Endothelial cell of umbilical vein (primary cell): ENCODE results near the gene LRP1B. TPM values are rescaled to one million over a fixed set of nuclear protein-coding genes. Genes with fewer than 3 reads are reported as not detected.

Experiments used
- BruUV-seq: library from RNA; stranded (reverse); fragments of 400-500 nt; replicated peaks from 2 replicates; lab custom pipeline; 2021; lab: Mats Ljungman, UMichigan
- CTCF ChIA-PET: fragments of 300-600, 350-600 bp; sonication (Branson Sonifier 250); formaldehyde crosslinking; loops from one replicate; lab custom pipeline; 2021; ENCODE audit warnings: antibody characterized with exemption, inconsistent platforms; lab: Charles Lee
- POLR2A ChIA-PET: fragments of 300-600, 350-600 bp; sonication (Branson Sonifier 250); formaldehyde crosslinking; loops from one replicate; lab custom pipeline; 2021; ENCODE audit warnings: antibody characterized with exemption, inconsistent platforms; lab: Charles Lee
- DNase-seq: peaks from one replicate; pipeline ENCODE4 v3.0.0-alpha.2; 2011; ENCODE audit warnings: low read depth, low spot score
- FAIRE-seq: peaks from 2 replicates; lab custom pipeline; 2011; peaks lifted over from hg19 to GRCh38; lab: Jason Lieb, UNC
- H2AFZ ChIP-seq: 2 replicates; pipeline ENCODE4 v1.6.0; 2012; ENCODE audit warnings: low read depth, low read length, control low read depth, inconsistent platforms
- H3K27ac ChIP-seq: 2 replicates; pipeline ENCODE4 v1.5.1; 2011; ENCODE audit warnings: low read depth, mild to moderate bottlenecking, control low read depth, low read length, moderate library complexity; ENCODE audit not compliant: insufficient read depth
- H3K27me3 ChIP-seq, 2 experiments: 2 replicates each; pipeline versions ENCODE4 v1.6.0 to v1.6.1; 2011; ENCODE audit warnings: low read length in 2 of 2, mixed read lengths in 1 of 2; ENCODE audit not compliant: control insufficient read depth in 2 of 2, insufficient read depth in 2 of 2
- H3K36me3 ChIP-seq, 2 experiments: 2 replicates in 1 of 2; 3 replicates in 1 of 2; pipeline ENCODE4 v1.5.1; 2011; ENCODE audit warnings: low read length in 2 of 2, mild to moderate bottlenecking in 1 of 2, moderate library complexity in 1 of 2; ENCODE audit not compliant: control insufficient read depth in 2 of 2, insufficient read depth in 2 of 2; ENCODE audit errors: extremely low read depth in 1 of 2
- H3K4me1 ChIP-seq: 3 replicates; pipeline ENCODE4 v1.5.1; 2011; ENCODE audit warnings: mild to moderate bottlenecking, low read length; ENCODE audit not compliant: control insufficient read depth, insufficient read depth; ENCODE audit errors: extremely low read depth
- H3K4me2 ChIP-seq: 2 replicates; pipeline ENCODE4 v1.6.1; 2011; ENCODE audit warnings: low read length, control low read depth, mixed read lengths; ENCODE audit not compliant: insufficient read depth
- H3K4me3 ChIP-seq, 3 experiments: fragments of 200-600 bp in 1 of 3; sonication (generic), shearing (Covaris generic) in 1 of 3; replicated peaks in 1 of 3; 2 replicates each; pipeline ENCODE4 v1.5.1; 2011 to 2016; ENCODE audit warnings: control low read depth in 3 of 3, low read length in 3 of 3, mild to moderate bottlenecking in 2 of 3, inconsistent platforms in 1 of 3, low read depth in 1 of 3, moderate library complexity in 1 of 3; ENCODE audit not compliant: insufficient read depth in 1 of 3
- H3K79me2 ChIP-seq: 2 replicates; pipeline ENCODE4 v1.6.0; 2012; ENCODE audit warnings: low read length, inconsistent platforms; ENCODE audit not compliant: control insufficient read depth, insufficient read depth
- H3K9ac ChIP-seq: replicated peaks from 2 replicates; pipeline ENCODE3; 2011; ENCODE audit warnings: low read length, control low read depth; ENCODE audit not compliant: insufficient read depth; ENCODE audit errors: extremely low read depth
- H3K9me1 ChIP-seq: replicated peaks from 3 replicates; pipeline ENCODE4 v1.6.0; 2011; ENCODE audit warnings: mild to moderate bottlenecking, low read length; ENCODE audit not compliant: control insufficient read depth, insufficient read depth; ENCODE audit errors: extremely low read depth
- H3K9me3 ChIP-seq: replicated peaks from 2 replicates; pipeline ENCODE4 v1.5.1; 2012; ENCODE audit warnings: low read length, inconsistent platforms; ENCODE audit not compliant: control insufficient read depth, insufficient read depth
- H4K20me1 ChIP-seq: replicated peaks from 2 replicates; pipeline ENCODE3; 2011; ENCODE audit warnings: mild to moderate bottlenecking, low read length; ENCODE audit not compliant: control insufficient read depth, insufficient read depth; ENCODE audit errors: extremely low read depth
- FOS ChIP-seq: IDR thresholded peaks from 2 replicates; pipeline ENCODE4 v1.6.1; 2011; ENCODE audit warnings: mild to moderate bottlenecking, low read length, moderate library complexity, borderline replicate concordance; ENCODE audit not compliant: insufficient read depth
- JUN ChIP-seq: IDR thresholded peaks from 2 replicates; pipeline ENCODE4 v1.6.1; 2011; ENCODE audit warnings: borderline replicate concordance, low read depth; ENCODE audit not compliant: insufficient read length, insufficient read depth
- MYC ChIP-seq: IDR thresholded peaks from one replicate; pipeline ENCODE4 v1.6.1; 2011; ENCODE audit warnings: mild to moderate bottlenecking, low read depth, low read length
- POLR2A ChIP-seq: IDR thresholded peaks from 2 replicates; pipeline ENCODE4 v1.6.1; 2012; ENCODE audit warnings: low read depth, mild to moderate bottlenecking, control low read depth, low read length
- dilution Hi-C: fragments of 300-500 bp; cut with MboI; formaldehyde crosslinking; loops from one replicate; pipeline ENCODE4 v1.15.0; 2019; ENCODE audit warnings: low sequenced_read_pairs; ENCODE audit not compliant: extremely low pct_ligation_motif_present
- intact Hi-C: fragments of 100-400 bp; cut with micrococcal nuclease; formaldehyde crosslinking; loops from one replicate; pipeline ENCODE4 v1.10.0; 2022
- polyA plus RNA-seq, 4 experiments: library from polyadenylated mRNA; depleted of rRNA in 3 of 4; stranded (reverse) in 3 of 4; unstranded in 1 of 4; fragments of >200 nt; gene quantifications; 2 replicates each; pipeline versions ENCODE4 v1.2.1 to v1.2.3, GENCODE V29; 2011 to 2012; ENCODE audit warnings: missing spikeins in 1 of 4
- total RNA-seq: library from RNA; stranded (reverse); gene quantifications from 2 replicates; pipeline ENCODE4 v1.2.3, GENCODE V29; 2021
- TF ChIP-seq, protein P1 (sequence below), 2 donors: IDR thresholded peaks; 1 replicate in 1 of 2; 2 replicates in 1 of 2; pipeline ENCODE4 v1.5.1; 2011; ENCODE audit warnings: low read length in 2 of 2, mild to moderate bottlenecking in 2 of 2, moderate library complexity in 2 of 2, control low read depth in 1 of 2, inconsistent platforms in 1 of 2, low read depth in 1 of 2; ENCODE audit not compliant: insufficient read depth in 1 of 2; ENCODE audit errors: extremely low read depth in 1 of 2

Gene LRP1B
- total and polyA plus RNA-seq, 2 donors (not counting 3 experiments of a cell fraction or from before 2014, with no cell fraction given): 0.03 to 0.07 TPM

DNA sequence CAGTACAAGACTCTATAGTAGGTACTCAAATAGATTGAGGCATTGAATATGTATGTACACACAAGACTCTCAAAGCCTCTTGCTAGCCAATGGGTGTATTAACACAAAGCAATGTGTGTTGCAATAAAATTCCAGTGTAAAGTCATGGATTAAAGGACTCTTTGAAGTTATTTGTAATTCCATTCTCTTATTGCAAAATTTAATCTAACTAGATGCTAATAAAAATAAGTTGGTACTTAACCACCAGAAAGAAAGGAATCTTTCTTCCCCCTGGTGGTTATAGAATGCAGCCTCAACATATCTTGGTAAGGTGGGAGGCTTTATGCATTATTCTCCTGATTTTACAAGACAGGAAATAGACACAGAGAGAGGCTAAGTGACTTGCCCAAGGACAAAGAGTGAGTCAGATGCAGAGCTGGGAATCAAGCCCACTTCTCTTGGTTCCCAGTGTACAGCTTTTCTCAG lies 18.0 kb downstream of the LRP1B start:
- BruUV-seq: no TSS peak
- no peaks in the 10 kb centered on the region for H3K9me3 ChIP-seq
- H3K36me3 ChIP-seq: no peaks in the 10 kb centered on the region
- intact Hi-C loops (no loop called here), dilution Hi-C loops (no loop called here)
- H3K79me2 ChIP-seq: no peaks in the 10 kb centered on the region
- no peak overlapping the region for H2AFZ ChIP-seq
- DNase-seq: peak; percentile 55
- no peak overlapping the region for H3K9ac ChIP-seq
- ChIA-PET POLR2A (no interaction called here), CTCF (interaction anchor here (0.7 to 1.8 kb wide), 7 partner anchors 9 to 40 kb away, joined by 3 to 8 read pairs (median 3); partner anchors contain the start of gene LRP1B)
- no peaks in the 10 kb centered on the region for H3K4me1 ChIP-seq
- H4K20me1 ChIP-seq: no peaks in the 10 kb centered on the region
- no peak overlapping the region for H3K4me3 ChIP-seq
- H3K27ac ChIP-seq: no peak overlapping the region
- H3K4me2 ChIP-seq: no peak overlapping the region
- no peaks in the 10 kb centered on the region for H3K27me3 ChIP-seq
- TF ChIP-seq, protein P1, sequence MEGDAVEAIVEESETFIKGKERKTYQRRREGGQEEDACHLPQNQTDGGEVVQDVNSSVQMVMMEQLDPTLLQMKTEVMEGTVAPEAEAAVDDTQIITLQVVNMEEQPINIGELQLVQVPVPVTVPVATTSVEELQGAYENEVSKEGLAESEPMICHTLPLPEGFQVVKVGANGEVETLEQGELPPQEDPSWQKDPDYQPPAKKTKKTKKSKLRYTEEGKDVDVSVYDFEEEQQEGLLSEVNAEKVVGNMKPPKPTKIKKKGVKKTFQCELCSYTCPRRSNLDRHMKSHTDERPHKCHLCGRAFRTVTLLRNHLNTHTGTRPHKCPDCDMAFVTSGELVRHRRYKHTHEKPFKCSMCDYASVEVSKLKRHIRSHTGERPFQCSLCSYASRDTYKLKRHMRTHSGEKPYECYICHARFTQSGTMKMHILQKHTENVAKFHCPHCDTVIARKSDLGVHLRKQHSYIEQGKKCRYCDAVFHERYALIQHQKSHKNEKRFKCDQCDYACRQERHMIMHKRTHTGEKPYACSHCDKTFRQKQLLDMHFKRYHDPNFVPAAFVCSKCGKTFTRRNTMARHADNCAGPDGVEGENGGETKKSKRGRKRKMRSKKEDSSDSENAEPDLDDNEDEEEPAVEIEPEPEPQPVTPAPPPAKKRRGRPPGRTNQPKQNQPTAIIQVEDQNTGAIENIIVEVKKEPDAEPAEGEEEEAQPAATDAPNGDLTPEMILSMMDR (IDR thresholded peaks at IDR 0.05; ENCODE audit: extremely low read depth in 1 of 2, insufficient read depth in 1 of 2, low read depth in 1 of 2, low read length in 2 of 2): peak in 1 of 2 donors; percentile 10
- TF ChIP-seq FOS (peak; percentile 44), JUN (no peak), POLR2A (no peak), MYC (no peak)
- FAIRE-seq: peak; percentile 67
- peaks cover 2% of the 10 kb centered on the region for H3K9me1 ChIP-seq
